SK-N-SH treated with all-trans-retinoic acid at 6 μM for 48 hours (cell line): Measurements from ENCODE around the gene CARD10.

Source experiments
- ISL1 ChIP-seq: fragments of 250-450 bp; sonication (Bioruptor Pico); IDR thresholded peaks from 2 replicates; pipeline ENCODE4 v2.1.2; 2022; ENCODE audit warnings: mild to moderate bottlenecking, moderate library complexity
- ZFP3 ChIP-seq: fragments of 250-450 bp; sonication (Bioruptor Pico); IDR thresholded peaks from 2 replicates; pipeline ENCODE4 v1.5.0; 2020; ENCODE audit warnings: mild to moderate bottlenecking, moderate library complexity
- ZNF70 ChIP-seq: fragments of 450-650 bp; formaldehyde crosslinking; IDR thresholded peaks from 2 replicates; pipeline ENCODE4 v1.5.0; 2020; ENCODE audit warnings: mild to moderate bottlenecking, moderate library complexity
- TF ChIP-seq, protein P1 (sequence below): fragments of 250-450 bp; sonication (Bioruptor Pico); IDR thresholded peaks from 2 replicates; pipeline ENCODE4 v1.5.1; 2021; ENCODE audit warnings: mild to moderate bottlenecking, moderate library complexity

DNA sequence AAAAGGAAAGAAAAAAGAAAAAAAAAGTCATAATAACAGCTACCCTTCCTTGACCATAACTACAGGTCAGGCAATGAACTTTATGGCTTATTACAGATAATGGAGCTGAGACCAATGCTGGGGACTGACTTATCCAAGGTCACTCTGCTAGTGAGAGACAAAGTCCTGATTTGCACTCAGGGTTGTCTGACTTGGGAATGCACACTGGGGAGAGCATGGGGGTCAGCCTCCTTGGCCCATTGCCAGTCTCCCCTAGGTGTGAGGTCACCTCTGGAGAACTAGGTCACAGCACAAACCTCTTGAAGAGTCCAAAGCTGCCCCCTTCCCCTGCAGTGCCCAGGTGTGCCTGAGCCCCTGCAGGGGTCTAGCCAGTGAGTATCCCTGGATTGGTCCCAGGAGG lies 35.8 kb upstream of the CARD10 start:
- TF ChIP-seq ZFP3, result no peak
- TF ChIP-seq, protein P1, sequence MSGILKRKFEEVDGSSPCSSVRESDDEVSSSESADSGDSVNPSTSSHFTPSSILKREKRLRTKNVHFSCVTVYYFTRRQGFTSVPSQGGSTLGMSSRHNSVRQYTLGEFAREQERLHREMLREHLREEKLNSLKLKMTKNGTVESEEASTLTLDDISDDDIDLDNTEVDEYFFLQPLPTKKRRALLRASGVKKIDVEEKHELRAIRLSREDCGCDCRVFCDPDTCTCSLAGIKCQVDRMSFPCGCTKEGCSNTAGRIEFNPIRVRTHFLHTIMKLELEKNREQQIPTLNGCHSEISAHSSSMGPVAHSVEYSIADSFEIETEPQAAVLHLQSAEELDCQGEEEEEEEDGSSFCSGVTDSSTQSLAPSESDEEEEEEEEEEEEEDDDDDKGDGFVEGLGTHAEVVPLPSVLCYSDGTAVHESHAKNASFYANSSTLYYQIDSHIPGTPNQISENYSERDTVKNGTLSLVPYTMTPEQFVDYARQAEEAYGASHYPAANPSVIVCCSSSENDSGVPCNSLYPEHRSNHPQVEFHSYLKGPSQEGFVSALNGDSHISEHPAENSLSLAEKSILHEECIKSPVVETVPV (CRISPR knock-in tag), result no peak
- TF ChIP-seq ISL1 (CRISPR knock-in tag), result no peak
- TF ChIP-seq ZNF70 (CRISPR knock-in tag), result no peak
